Activated CD4-positive, CD25-positive, alpha-beta regulatory T cell treated with anti-CD3 and anti-CD28 coated beads, Interleukin-2, amount 50 U/mL, for 24 hours (primary cell): ENCODE results near the gene MTREX.

Experiments
- ATAC-seq, 2 donors: fragments of 150-1000 bp; cut with Tn5 transposase; one replicate each; pipeline ENCODE4 v1.10.0; 2021; ENCODE audit warnings: mild to moderate bottlenecking in 1 of 2, moderate library complexity in 1 of 2

Gene MTREX

GRCh38 chr5:55385846-55386245 is 78.1 kb downstream of the MTREX start:
- no peak for ATAC-seq

GRCh38 chr5:55386356-55386755 is 78.6 kb downstream of the MTREX start:
- no peak for ATAC-seq

GRCh38 chr5:55387865-55388264 is 80.1 kb downstream of the MTREX start:
- ATAC-seq: no peak

GRCh38 chr5:55391707-55392106 is 83.9 kb downstream of the MTREX start:
- no peak for ATAC-seq

GRCh38 chr5:55392669-55393068 is 84.9 kb downstream of the MTREX start:
- ATAC-seq: no peak

GRCh38 chr5:55393501-55394175 is 85.8 kb downstream of the MTREX start:
- no peak for ATAC-seq

GRCh38 chr5:55402199-55402598 is 94.4 kb downstream of the MTREX start:
- no peak for ATAC-seq

- no peak for ATAC-seq
Observed at GRCh38 chr5:55406292-55406691, 98.5 kb downstream of the MTREX start.

GRCh38 chr5:55407059-55407684 is 99.4 kb downstream of the MTREX start:
- peak; percentile 44 to 49 for ATAC-seq

- ATAC-seq: no peak
Observed at GRCh38 chr5:55407984-55408383, 100.2 kb downstream of the MTREX start.

GRCh38 chr5:55409775-55410174 is 102.0 kb downstream of the MTREX start:
- ATAC-seq: no peak

- ATAC-seq: no peak
Observed at GRCh38 chr5:55410845-55411244, 103.1 kb downstream of the MTREX start.

- ATAC-seq: no peak
Observed at GRCh38 chr5:55411876-55412275, 104.1 kb downstream of the MTREX start.

GRCh38 chr5:55413644-55414043 is 105.9 kb downstream of the MTREX start:
- no peak for ATAC-seq

- ATAC-seq: no peak
Observed at GRCh38 chr5:55415071-55415470, 107.3 kb downstream of the MTREX start.

GRCh38 chr5:55416306-55416705 is 108.5 kb downstream of the MTREX start:
- ATAC-seq: no peak

- no peak for ATAC-seq
Observed at GRCh38 chr5:55418994-55419968, 111.5 kb downstream of the MTREX start.

- peak; percentile 97 for ATAC-seq
Observed at GRCh38 chr5:55421074-55421529, 113.3 kb downstream of the MTREX start.

- ATAC-seq: no peak
Observed at GRCh38 chr5:55426455-55426854, 118.7 kb downstream of the MTREX start.

GRCh38 chr5:55427157-55427556 is 119.4 kb downstream of the MTREX start:
- ATAC-seq: no peak

- no peak for ATAC-seq
Observed at GRCh38 chr5:55429221-55429612, 121.4 kb downstream of the MTREX start.

GRCh38 chr5:55429613-55430253 is 121.9 kb downstream of the MTREX start:
- no peak for ATAC-seq

- no peak for ATAC-seq
Observed at GRCh38 chr5:55432549-55432948, 124.8 kb downstream of the MTREX start.
